ENCODE results near the gene JPH2.

JPH2 gene

GRCh38 chr20:44160133-44160532, 26.9 kb downstream of the JPH2 start:
- TF ChIP-seq, protein P1, sequence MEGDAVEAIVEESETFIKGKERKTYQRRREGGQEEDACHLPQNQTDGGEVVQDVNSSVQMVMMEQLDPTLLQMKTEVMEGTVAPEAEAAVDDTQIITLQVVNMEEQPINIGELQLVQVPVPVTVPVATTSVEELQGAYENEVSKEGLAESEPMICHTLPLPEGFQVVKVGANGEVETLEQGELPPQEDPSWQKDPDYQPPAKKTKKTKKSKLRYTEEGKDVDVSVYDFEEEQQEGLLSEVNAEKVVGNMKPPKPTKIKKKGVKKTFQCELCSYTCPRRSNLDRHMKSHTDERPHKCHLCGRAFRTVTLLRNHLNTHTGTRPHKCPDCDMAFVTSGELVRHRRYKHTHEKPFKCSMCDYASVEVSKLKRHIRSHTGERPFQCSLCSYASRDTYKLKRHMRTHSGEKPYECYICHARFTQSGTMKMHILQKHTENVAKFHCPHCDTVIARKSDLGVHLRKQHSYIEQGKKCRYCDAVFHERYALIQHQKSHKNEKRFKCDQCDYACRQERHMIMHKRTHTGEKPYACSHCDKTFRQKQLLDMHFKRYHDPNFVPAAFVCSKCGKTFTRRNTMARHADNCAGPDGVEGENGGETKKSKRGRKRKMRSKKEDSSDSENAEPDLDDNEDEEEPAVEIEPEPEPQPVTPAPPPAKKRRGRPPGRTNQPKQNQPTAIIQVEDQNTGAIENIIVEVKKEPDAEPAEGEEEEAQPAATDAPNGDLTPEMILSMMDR (IDR thresholded peaks at IDR 0.05), result no peak

GRCh38 chr20:44159711-44160110, 27.3 kb downstream of the JPH2 start:
- TF ChIP-seq, protein P1 (IDR thresholded peaks at IDR 0.05), result no peak

- TF ChIP-seq, protein P1 (IDR thresholded peaks at IDR 0.05), result no peak
Observed at GRCh38 chr20:44159125-44159524, 27.9 kb downstream of the JPH2 start.

GRCh38 chr20:44157061-44157460, 29.9 kb downstream of the JPH2 start:
- TF ChIP-seq, protein P1 (IDR thresholded peaks at IDR 0.05), result no peak

DNA sequence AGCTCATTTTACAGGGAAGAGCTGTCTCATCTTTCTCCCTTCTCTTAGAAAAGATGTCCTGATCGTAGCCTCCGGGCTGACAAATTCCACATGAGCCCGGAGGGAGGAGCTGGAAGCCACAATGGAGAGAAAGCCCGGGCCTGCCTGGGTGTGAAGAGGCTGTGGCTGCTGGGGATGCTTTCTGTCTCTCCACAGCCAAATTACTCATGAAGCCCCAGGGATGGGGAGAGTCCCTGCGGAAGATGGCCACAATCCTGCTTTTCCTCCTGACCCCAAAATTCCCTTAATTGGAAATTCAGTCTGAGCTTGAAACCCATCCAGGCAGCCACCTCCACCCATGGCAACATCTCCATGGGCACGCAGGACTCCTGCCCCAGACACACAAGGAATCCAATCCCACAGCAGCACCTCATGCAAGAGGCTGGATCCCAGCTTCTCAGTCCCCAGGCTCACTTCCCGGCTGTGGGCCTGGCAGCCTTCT, 32.4 kb downstream of the JPH2 start:
- TF ChIP-seq, protein P1 (IDR thresholded peaks at IDR 0.05), result no peak

- TF ChIP-seq, protein P1 (IDR thresholded peaks at IDR 0.05), result no peak
Observed at GRCh38 chr20:44153636-44154043, 33.3 kb downstream of the JPH2 start.

DNA sequence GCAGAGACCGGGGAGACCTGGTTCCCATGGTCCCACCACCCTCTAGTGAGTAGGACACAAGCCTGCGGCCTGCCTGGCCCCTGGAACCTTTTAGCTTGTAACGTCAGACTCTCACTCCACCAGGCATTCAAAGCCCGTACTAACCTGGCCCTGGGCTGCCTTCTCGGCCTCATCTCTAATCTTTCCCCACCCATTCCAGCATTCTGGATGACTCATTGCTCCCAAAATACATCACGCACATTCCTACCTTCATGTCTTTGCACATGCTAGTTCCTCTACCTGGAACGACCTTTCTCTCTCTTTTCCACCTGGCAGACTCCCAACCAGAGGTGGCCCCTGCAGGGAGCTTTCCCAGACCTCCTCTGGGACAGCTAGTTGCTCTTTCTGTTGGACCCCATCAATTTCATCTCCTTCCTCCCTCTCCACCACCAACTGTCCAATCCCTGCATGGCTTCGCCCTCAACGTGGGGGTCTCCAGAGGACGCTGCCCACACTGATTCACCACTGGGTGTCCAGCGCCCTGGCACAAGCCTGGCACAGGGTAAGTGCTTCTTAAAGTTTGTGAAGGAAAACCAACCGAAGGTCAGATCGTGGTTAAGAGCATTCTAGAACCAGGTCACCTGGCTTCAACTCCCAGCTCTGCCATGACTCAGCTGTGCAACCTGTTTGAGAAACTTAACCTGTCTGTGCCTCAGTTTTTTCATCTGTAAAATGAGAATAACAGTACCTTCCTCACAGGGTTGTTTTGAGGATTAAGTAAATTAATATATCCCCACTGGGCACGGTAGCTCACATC, 35.2 kb downstream of the JPH2 start:
- TF ChIP-seq, protein P1 (IDR thresholded peaks at IDR 0.05), result no peak
